K562 (cell line): ENCODE measurements around the gene ZNF302. TPM values are rescaled to one million over a fixed set of nuclear protein-coding genes. Genes with fewer than 3 reads are reported as not detected.

Experiments used
- CHD2 ChIP-seq: IDR thresholded peaks from 2 replicates; pipeline ENCODE4 v1.6.1; 2011; ENCODE audit warnings: low read depth, low read length
- CREBBP ChIP-seq: IDR thresholded peaks from one replicate; pipeline ENCODE4 v1.6.1; 2012; ENCODE audit warnings: low read depth, mild to moderate bottlenecking, control low read depth, inconsistent platforms, low read length
- FOXK1 ChIP-seq: sonication (generic); formaldehyde crosslinking; IDR thresholded peaks from 2 replicates; pipeline ENCODE4 v1.8.0; 2022; ENCODE audit warnings: missing genetic modification reagents, mild to moderate bottlenecking, borderline replicate concordance
- KHSRP ChIP-seq: fragments of 450-650 bp; IDR thresholded peaks from 2 replicates; pipeline ENCODE4 v1.6.1; 2017
- LCOR ChIP-seq: sonication (generic); formaldehyde crosslinking; IDR thresholded peaks from 2 replicates; pipeline ENCODE4 v1.8.0; 2022; ENCODE audit warnings: mild to moderate bottlenecking, missing genetic modification reagents
- PHB2 ChIP-seq: fragments of 450-650 bp; IDR thresholded peaks from 2 replicates; pipeline ENCODE4 v1.6.1; 2017; ENCODE audit warnings: low read depth
- POLR3A ChIP-seq: IDR thresholded peaks from 2 replicates; pipeline ENCODE4 v1.6.1; 2011; ENCODE audit warnings: borderline replicate concordance, mild to moderate bottlenecking, moderate library complexity; ENCODE audit not compliant: insufficient read length, insufficient read depth; ENCODE audit errors: extremely low read depth
- RBBP5 ChIP-seq: fragments of 200-600 bp; sonication (generic); IDR thresholded peaks from 2 replicates; pipeline ENCODE4 v1.6.1; 2012; ENCODE audit warnings: borderline replicate concordance, mild to moderate bottlenecking, low read length, control low read depth, inconsistent platforms; ENCODE audit not compliant: insufficient read depth, poor library complexity, severe bottlenecking
- SRSF3 ChIP-seq: fragments of 200-400 bp; formaldehyde crosslinking; IDR thresholded peaks from 2 replicates; pipeline ENCODE4 v1.6.1; 2016; ENCODE audit warnings: mild to moderate bottlenecking, low read length, moderate library complexity; ENCODE audit not compliant: insufficient read depth
- TAF9B ChIP-seq: fragments of 450-650 bp; IDR thresholded peaks from 2 replicates; pipeline ENCODE4 v1.6.1; 2018; ENCODE audit warnings: mild to moderate bottlenecking; ENCODE audit not compliant: partially characterized antibody
- TGIF2 ChIP-seq: sonication (generic); formaldehyde crosslinking; IDR thresholded peaks from 2 replicates; pipeline ENCODE4 v1.8.1; 2022; ENCODE audit warnings: mild to moderate bottlenecking, missing genetic modification reagents, moderate library complexity
- YY1 ChIP-seq, 3 experiments: IDR thresholded peaks; 2 replicates each; pipeline ENCODE4 v1.6.1; 2011; ENCODE audit warnings: low read length in 2 of 3, mild to moderate bottlenecking in 2 of 3, moderate library complexity in 2 of 3, borderline replicate concordance in 1 of 3, control low read depth in 1 of 3, low read depth in 1 of 3; ENCODE audit not compliant: insufficient read depth in 3 of 3, insufficient replicate concordance in 2 of 3, control insufficient read depth in 1 of 3, insufficient read length in 1 of 3; ENCODE audit errors: extremely low read depth in 1 of 3
- ZC3H11A ChIP-seq: IDR thresholded peaks from 2 replicates; pipeline ENCODE4 v1.6.1; 2012; ENCODE audit warnings: low read depth, low read length, improper control_type of control experiment
- ZNF24 ChIP-seq: fragments of 450-650 bp; IDR thresholded peaks from 2 replicates; pipeline ENCODE4 v1.6.1; 2016
- ZNF263 ChIP-seq: sonication (generic); formaldehyde crosslinking; IDR thresholded peaks from 2 replicates; pipeline ENCODE4 v1.8.0; 2022; ENCODE audit warnings: mild to moderate bottlenecking, missing genetic modification reagents, borderline replicate concordance
- ZNF311 ChIP-seq: fragments of 250-450 bp; sonication (Bioruptor Pico); IDR thresholded peaks from 2 replicates; pipeline ENCODE4 v1.4.0; 2020; ENCODE audit warnings: mild to moderate bottlenecking, moderate library complexity
- ZZZ3 ChIP-seq: fragments of 450-650 bp; IDR thresholded peaks from 2 replicates; pipeline ENCODE4 v1.6.1; 2016; ENCODE audit warnings: antibody characterized with exemption, mild to moderate bottlenecking, moderate library complexity
- polyA plus RNA-seq, 8 experiments: library from polyadenylated mRNA; depleted of rRNA in 4 of 8; stranded (reverse) in 5 of 8; unstranded in 3 of 8; fragments of >200 nt; fragmentation: Nextera tagmentation in 2 of 8; fragmentation: Illumina TruSeq in 1 of 8; extraction: Ambion mirVana in 2 of 8; extraction: Trizol in 1 of 8; gene quantifications; 2 replicates each; pipeline versions ENCODE4 v1.2.1 to v1.2.3, GENCODE V29; 2011 to 2014; ENCODE audit warnings: inconsistent platforms in 1 of 8, missing spikeins in 1 of 8
- total RNA-seq, 7 experiments: library from RNA; depleted of rRNA in 6 of 7; stranded (reverse); fragments of >200 nt in 6 of 7; fragmentation: Illumina TruSeq in 2 of 7; extraction: Trizol in 2 of 7; gene quantifications; 2 replicates each; pipeline versions ENCODE4 v1.2.1 to v1.2.3, GENCODE V29; 2011 to 2021; ENCODE audit warnings: low replicate concordance in 1 of 7
- TF ChIP-seq, protein P1 (sequence below): fragments of 450-650 bp; IDR thresholded peaks from 2 replicates; pipeline ENCODE4 v1.6.1; 2017; ENCODE audit warnings: antibody characterized with exemption, mild to moderate bottlenecking
- TF ChIP-seq, protein P2 (sequence below): sonication (generic); IDR thresholded peaks from 2 replicates; pipeline ENCODE4 v1.6.1; 2016
- TF ChIP-seq, protein P3 (sequence below): fragments of 250-450 bp; sonication (Bioruptor Pico); IDR thresholded peaks from 2 replicates; pipeline ENCODE4 v1.5.0; 2022; ENCODE audit warnings: mild to moderate bottlenecking

Gene ZNF302
- total and polyA plus RNA-seq, 9 of the 15 experiments (the other 6 are each of a cell fraction or from before 2014, with no cell fraction given), result 0.08 to 1.0 (median 0.27) TPM; not detected in 1

DNA sequence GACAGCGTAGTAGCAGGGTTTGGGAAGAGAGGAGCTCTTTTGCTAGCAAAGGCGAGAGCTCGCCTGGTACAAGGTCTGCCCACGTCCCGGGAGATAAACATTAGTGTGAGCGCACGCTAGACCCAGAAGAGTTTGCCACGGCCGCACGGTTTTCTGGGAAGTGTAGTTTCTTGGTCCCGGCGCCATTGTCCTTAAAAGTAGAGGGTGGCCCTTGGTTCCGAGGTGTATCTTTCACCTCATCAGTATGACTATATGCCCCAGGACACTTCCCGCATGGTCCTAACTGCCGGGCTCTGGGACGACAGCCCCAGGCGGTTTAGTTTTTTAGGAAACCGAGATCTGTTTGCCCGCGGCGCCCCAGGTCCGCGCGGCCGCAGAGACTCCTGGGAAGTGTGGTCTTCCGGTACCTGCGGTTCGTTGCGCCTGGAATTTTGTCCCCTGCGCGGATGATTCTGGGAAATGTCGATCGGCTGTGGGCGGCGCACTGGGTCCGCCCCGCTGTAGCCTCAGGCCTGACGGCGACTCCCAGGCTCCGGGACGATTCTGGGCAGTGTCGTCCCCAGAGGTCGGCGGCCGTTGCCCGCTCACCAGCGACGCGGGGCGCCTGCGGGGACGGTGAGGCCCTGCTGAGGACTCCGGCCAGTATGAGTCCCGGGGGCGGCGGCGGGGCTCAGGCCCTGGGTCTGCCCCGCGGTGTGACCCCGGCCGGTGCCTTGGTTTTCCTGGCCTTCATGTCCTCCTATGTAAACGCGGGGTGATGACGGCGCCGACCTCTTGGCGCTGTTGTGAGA is 56.5 kb downstream of the ZNF302 start, which contains the start of gene ZNF181 (continued):
- TF ChIP-seq, protein P1, sequence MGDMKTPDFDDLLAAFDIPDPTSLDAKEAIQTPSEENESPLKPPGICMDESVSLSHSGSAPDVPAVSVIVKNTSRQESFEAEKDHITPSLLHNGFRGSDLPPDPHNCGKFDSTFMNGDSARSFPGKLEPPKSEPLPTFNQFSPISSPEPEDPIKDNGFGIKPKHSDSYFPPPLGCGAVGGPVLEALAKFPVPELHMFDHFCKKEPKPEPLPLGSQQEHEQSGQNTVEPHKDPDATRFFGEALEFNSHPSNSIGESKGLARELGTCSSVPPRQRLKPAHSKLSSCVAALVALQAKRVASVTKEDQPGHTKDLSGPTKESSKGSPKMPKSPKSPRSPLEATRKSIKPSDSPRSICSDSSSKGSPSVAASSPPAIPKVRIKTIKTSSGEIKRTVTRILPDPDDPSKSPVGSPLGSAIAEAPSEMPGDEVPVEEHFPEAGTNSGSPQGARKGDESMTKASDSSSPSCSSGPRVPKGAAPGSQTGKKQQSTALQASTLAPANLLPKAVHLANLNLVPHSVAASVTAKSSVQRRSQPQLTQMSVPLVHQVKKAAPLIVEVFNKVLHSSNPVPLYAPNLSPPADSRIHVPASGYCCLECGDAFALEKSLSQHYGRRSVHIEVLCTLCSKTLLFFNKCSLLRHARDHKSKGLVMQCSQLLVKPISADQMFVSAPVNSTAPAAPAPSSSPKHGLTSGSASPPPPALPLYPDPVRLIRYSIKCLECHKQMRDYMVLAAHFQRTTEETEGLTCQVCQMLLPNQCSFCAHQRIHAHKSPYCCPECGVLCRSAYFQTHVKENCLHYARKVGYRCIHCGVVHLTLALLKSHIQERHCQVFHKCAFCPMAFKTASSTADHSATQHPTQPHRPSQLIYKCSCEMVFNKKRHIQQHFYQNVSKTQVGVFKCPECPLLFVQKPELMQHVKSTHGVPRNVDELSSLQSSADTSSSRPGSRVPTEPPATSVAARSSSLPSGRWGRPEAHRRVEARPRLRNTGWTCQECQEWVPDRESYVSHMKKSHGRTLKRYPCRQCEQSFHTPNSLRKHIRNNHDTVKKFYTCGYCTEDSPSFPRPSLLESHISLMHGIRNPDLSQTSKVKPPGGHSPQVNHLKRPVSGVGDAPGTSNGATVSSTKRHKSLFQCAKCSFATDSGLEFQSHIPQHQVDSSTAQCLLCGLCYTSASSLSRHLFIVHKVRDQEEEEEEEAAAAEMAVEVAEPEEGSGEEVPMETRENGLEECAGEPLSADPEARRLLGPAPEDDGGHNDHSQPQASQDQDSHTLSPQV, result peak; percentile 70; the same call in 1 of the 2 replicates
- TF ChIP-seq CHD2 (peak; percentile 33; the same call in 1 of the 2 replicates), TGIF2 (CRISPR knock-in tag) (peak; percentile 41; the same call in 1 of the 2 replicates), SRSF3 (no peak), POLR3A (no peak), KHSRP (no peak; the same call in 1 of the 2 replicates), TAF9B (peak; percentile 71), CREBBP (no peak), YY1 (IDR thresholded peaks at IDR 0.05; ENCODE audit: borderline replicate concordance in 1 of 3, control insufficient read depth in 1 of 3, extremely low read depth in 1 of 3, insufficient read depth in 3 of 3, insufficient read length in 1 of 3, insufficient replicate concordance in 2 of 3, low read depth in 1 of 3, low read length in 2 of 3) (peak; percentile 77 to 92 (median 87)), ZNF24 (0 out of 2 replicates have a peak, but pooled peaks have one; percentile 20), ZNF311 (CRISPR knock-in tag) (no peak), RBBP5 (peak; percentile 87), ZZZ3 (no peak), ZC3H11A (no peak), LCOR (CRISPR knock-in tag) (0 out of 2 replicates have a peak, but pooled peaks have one; percentile 49), PHB2 (no peak), ZNF263 (no peak; the same call in 1 of the 2 replicates), FOXK1 (CRISPR knock-in tag) (no peak; the same call in 1 of the 2 replicates)
- TF ChIP-seq, protein P2, sequence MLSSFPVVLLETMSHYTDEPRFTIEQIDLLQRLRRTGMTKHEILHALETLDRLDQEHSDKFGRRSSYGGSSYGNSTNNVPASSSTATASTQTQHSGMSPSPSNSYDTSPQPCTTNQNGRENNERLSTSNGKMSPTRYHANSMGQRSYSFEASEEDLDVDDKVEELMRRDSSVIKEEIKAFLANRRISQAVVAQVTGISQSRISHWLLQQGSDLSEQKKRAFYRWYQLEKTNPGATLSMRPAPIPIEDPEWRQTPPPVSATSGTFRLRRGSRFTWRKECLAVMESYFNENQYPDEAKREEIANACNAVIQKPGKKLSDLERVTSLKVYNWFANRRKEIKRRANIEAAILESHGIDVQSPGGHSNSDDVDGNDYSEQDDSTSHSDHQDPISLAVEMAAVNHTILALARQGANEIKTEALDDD, result no peak; the same call in 1 of the 2 replicates
- TF ChIP-seq, protein P3, sequence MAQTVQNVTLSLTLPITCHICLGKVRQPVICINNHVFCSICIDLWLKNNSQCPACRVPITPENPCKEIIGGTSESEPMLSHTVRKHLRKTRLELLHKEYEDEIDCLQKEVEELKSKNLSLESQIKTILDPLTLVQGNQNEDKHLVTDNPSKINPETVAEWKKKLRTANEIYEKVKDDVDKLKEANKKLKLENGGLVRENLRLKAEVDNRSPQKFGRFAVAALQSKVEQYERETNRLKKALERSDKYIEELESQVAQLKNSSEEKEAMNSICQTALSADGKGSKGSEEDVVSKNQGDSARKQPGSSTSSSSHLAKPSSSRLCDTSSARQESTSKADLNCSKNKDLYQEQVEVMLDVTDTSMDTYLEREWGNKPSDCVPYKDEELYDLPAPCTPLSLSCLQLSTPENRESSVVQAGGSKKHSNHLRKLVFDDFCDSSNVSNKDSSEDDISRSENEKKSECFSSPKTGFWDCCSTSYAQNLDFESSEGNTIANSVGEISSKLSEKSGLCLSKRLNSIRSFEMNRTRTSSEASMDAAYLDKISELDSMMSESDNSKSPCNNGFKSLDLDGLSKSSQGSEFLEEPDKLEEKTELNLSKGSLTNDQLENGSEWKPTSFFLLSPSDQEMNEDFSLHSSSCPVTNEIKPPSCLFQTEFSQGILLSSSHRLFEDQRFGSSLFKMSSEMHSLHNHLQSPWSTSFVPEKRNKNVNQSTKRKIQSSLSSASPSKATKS (CRISPR knock-in tag), result no peak
